DND-41 (cell line): ENCODE results near the gene CLIC6.

Experiments
- CTCF ChIP-seq: IDR thresholded peaks from 2 replicates; pipeline ENCODE4 v1.5.1; 2012; ENCODE audit warnings: borderline replicate concordance, low read length, moderate library complexity, mild to moderate bottlenecking; ENCODE audit not compliant: poor library complexity, severe bottlenecking; ENCODE audit errors: extremely low read depth
- EZH2 ChIP-seq: IDR thresholded peaks from 3 replicates; pipeline ENCODE4 v1.6.1; 2012; ENCODE audit warnings: borderline replicate concordance, low read depth, mild to moderate bottlenecking, moderate library complexity, low read length, inconsistent platforms; ENCODE audit not compliant: severe bottlenecking

- TF ChIP-seq EZH2, result no peak
- TF ChIP-seq CTCF, result no peak
These were observed 24.0 kb upstream of the CLIC6 start for GRCh38 chr21:34644825-34645224.
